HepG2 (cell line): ENCODE results near the gene HOXA9. TPM values are rescaled to one million over a fixed set of nuclear protein-coding genes. Genes with fewer than 3 reads are reported as not detected.

Source experiments
- ATAC-seq: fragments of 200-7000 bp; cut with Tn5 transposase; 3 replicates; pipeline ENCODE4 v1.9.1; 2020; ENCODE audit warnings: mild to moderate bottlenecking, moderate library complexity
- BruUV-seq: library from RNA; stranded (reverse); fragments of 400-500 nt; replicated peaks from 2 replicates; lab custom pipeline; 2021; lab: Mats Ljungman, UMichigan
- CTCF ChIA-PET: fragments of 300-600 bp; formaldehyde crosslinking; extraction: SDS; loops from one replicate; lab custom pipeline; 2021; ENCODE audit warnings: low total read pairs, inconsistent platforms, low intra/inter-chr PET ratio; lab: Yijun Ruan, JAX
- POLR2A ChIA-PET: fragments of 350-600 bp; sonication (Branson Sonifier 250); formaldehyde crosslinking; loops from one replicate; lab custom pipeline; 2020; ENCODE audit warnings: antibody characterized with exemption, inconsistent platforms; lab: Yijun Ruan, JAX
- DNase-seq: peaks from one replicate; pipeline ENCODE4 v3.0.0-alpha.2; 2015; ENCODE audit warnings: low spot score
- FAIRE-seq: peaks from 3 replicates; lab custom pipeline; 2011; peaks lifted over from hg19 to GRCh38; lab: Jason Lieb, UNC
- H2AFZ ChIP-seq: one replicate; pipeline ENCODE4 v1.6.1; 2011; ENCODE audit warnings: low read length, inconsistent platforms
- H3K27ac ChIP-seq: fragments of 300-600 bp; 3 replicates; pipeline ENCODE4 v1.8.0; 2011; ENCODE audit warnings: mixed run types, mild to moderate bottlenecking, mixed read lengths, low read length, inconsistent platforms; ENCODE audit not compliant: insufficient read depth; ENCODE audit errors: extremely low read length
- H3K27me3 ChIP-seq, 2 experiments: fragments of 200-600 bp in 1 of 2; 2 replicates in 1 of 2; 3 replicates in 1 of 2; pipeline versions ENCODE4 v1.6.0 to v1.8.0; 2011; ENCODE audit warnings: low read length in 2 of 2, mild to moderate bottlenecking in 2 of 2, moderate library complexity in 2 of 2, inconsistent platforms in 1 of 2; ENCODE audit not compliant: insufficient read depth in 2 of 2, control insufficient read depth in 1 of 2
- H3K36me3 ChIP-seq, 2 experiments: fragments of 200-600 bp in 1 of 2; replicated peaks in 1 of 2; 2 replicates in 1 of 2; 3 replicates in 1 of 2; pipeline versions ENCODE4 v1.5.1 to v1.8.0; 2011; ENCODE audit warnings: low read length in 2 of 2, inconsistent platforms in 1 of 2; ENCODE audit not compliant: insufficient read depth in 2 of 2, control insufficient read depth in 1 of 2
- H3K4me1 ChIP-seq: 2 replicates; pipeline ENCODE4 v1.5.1; 2012; ENCODE audit warnings: low read length, inconsistent platforms; ENCODE audit not compliant: insufficient read depth
- H3K4me2 ChIP-seq: 2 replicates; pipeline ENCODE4 v1.6.0; 2011; ENCODE audit warnings: low read depth, low read length, inconsistent platforms
- H3K4me3 ChIP-seq, 3 experiments: fragments of 200-600 bp in 1 of 3; sonication (generic), shearing (Covaris generic) in 1 of 3; replicated peaks in 1 of 3; 2 replicates each; pipeline ENCODE4 v1.5.1; 2011 to 2016; ENCODE audit warnings: low read length in 3 of 3, inconsistent platforms in 2 of 3, low read depth in 2 of 3, mild to moderate bottlenecking in 2 of 3, control low read depth in 1 of 3, mixed read lengths in 1 of 3; ENCODE audit not compliant: insufficient read depth in 1 of 3
- H3K79me2 ChIP-seq: one replicate; pipeline ENCODE4 v1.6.1; 2011; ENCODE audit warnings: low read length, inconsistent platforms; ENCODE audit not compliant: insufficient read depth
- H3K9ac ChIP-seq: 2 replicates; pipeline ENCODE4 v1.6.0; 2011; ENCODE audit warnings: mild to moderate bottlenecking, low read depth, low read length, inconsistent platforms; ENCODE audit not compliant: insufficient read depth
- H3K9me3 ChIP-seq: 2 replicates; pipeline ENCODE4 v1.5.1; 2012; ENCODE audit warnings: mild to moderate bottlenecking, low read length
- H4K20me1 ChIP-seq: 2 replicates; pipeline ENCODE4 v1.6.0; 2011; ENCODE audit warnings: inconsistent platforms, mild to moderate bottlenecking, low read length, moderate library complexity; ENCODE audit not compliant: insufficient read depth
- EP300 ChIP-seq, 3 experiments: sonication (generic) in 1 of 3; formaldehyde crosslinking in 1 of 3; IDR thresholded peaks; 2 replicates each; pipeline versions ENCODE4 v1.5.1 to v1.6.1; 2011 to 2020; ENCODE audit warnings: low read depth in 2 of 3, low read length in 2 of 3, borderline replicate concordance in 1 of 3, improper control_type of control experiment in 1 of 3, mild to moderate bottlenecking in 1 of 3, missing genetic modification reagents in 1 of 3, moderate library complexity in 1 of 3
- HNRNPUL1 ChIP-seq: fragments of 200-400 bp; formaldehyde crosslinking; IDR thresholded peaks from 2 replicates; pipeline ENCODE4 v1.6.1; 2017; ENCODE audit warnings: low read depth, mild to moderate bottlenecking, low read length, moderate library complexity
- NFATC3 ChIP-seq: sonication (generic); formaldehyde crosslinking; IDR thresholded peaks from 2 replicates; pipeline ENCODE4 v1.5.1; 2020; ENCODE audit warnings: mild to moderate bottlenecking, missing genetic modification reagents
- PCBP1 ChIP-seq: fragments of 200-400 bp; formaldehyde crosslinking; IDR thresholded peaks from 2 replicates; pipeline ENCODE4 v1.6.1; 2017; ENCODE audit warnings: mild to moderate bottlenecking, low read depth, low read length, borderline replicate concordance
- PHB2 ChIP-seq: fragments of 450-650 bp; IDR thresholded peaks from 2 replicates; pipeline ENCODE4 v1.6.1; 2018; ENCODE audit not compliant: partially characterized antibody
- PLRG1 ChIP-seq: fragments of 450-650 bp; conservative IDR thresholded peaks from 2 replicates; pipeline ENCODE4 v1.6.1; 2016
- TOE1 ChIP-seq: sonication (generic); formaldehyde crosslinking; IDR thresholded peaks from 2 replicates; pipeline ENCODE4 v1.4.0; 2020; ENCODE audit warnings: mild to moderate bottlenecking, missing genetic modification reagents
- ZNF263 ChIP-seq: sonication (generic); formaldehyde crosslinking; IDR thresholded peaks from 2 replicates; pipeline ENCODE4 v1.4.0; 2020; ENCODE audit warnings: missing genetic modification reagents
- ZNF350 ChIP-seq: sonication (generic); formaldehyde crosslinking; IDR thresholded peaks from 2 replicates; pipeline ENCODE4 v1.4.0; 2020; ENCODE audit warnings: mild to moderate bottlenecking, low read depth, missing genetic modification reagents, borderline replicate concordance
- ZNF546 ChIP-seq: sonication (generic); formaldehyde crosslinking; conservative IDR thresholded peaks from 2 replicates; pipeline ENCODE4 v1.8.1; 2023; ENCODE audit warnings: mild to moderate bottlenecking, missing genetic modification reagents
- ZNF75D ChIP-seq: sonication (generic); formaldehyde crosslinking; IDR thresholded peaks from 2 replicates; pipeline ENCODE4 v1.8.1; 2023; ENCODE audit warnings: missing genetic modification reagents, mild to moderate bottlenecking, borderline replicate concordance
- ZSCAN22 ChIP-seq: sonication (generic); formaldehyde crosslinking; IDR thresholded peaks from 2 replicates; pipeline ENCODE4 v1.4.0; 2020; ENCODE audit warnings: mild to moderate bottlenecking, missing genetic modification reagents
- WGBS: methylation state at CpG from one replicate; pipeline ENCODE4 v1.1.6; 2017; ENCODE audit warnings: low lambda C conversion rate; 5-methylcytosine and 5-hydroxymethylcytosine counted together
- in situ Hi-C: cut with HindIII; loops from 2 replicates; pipeline ENCODE4 v1.10.0; 2017; ENCODE audit warnings: low pct_unique_long_range_greater_than_20kb; ENCODE audit not compliant: extremely low pct_ligation_motif_present
- intact Hi-C: fragments of 100-400 bp; cut with micrococcal nuclease; formaldehyde crosslinking; loops from one replicate; pipeline ENCODE4 v1.10.0; 2022; ENCODE audit not compliant: unreplicated experiment
- polyA plus RNA-seq, 8 experiments: library from polyadenylated mRNA; depleted of rRNA in 3 of 8; stranded (reverse) in 7 of 8; unstranded in 1 of 8; fragments of >200 nt; fragmentation: Illumina TruSeq in 4 of 8; extraction: Trizol in 4 of 8; gene quantifications; 2 replicates each; pipeline versions ENCODE4 v1.2.1 to v1.2.3, GENCODE V29; 2011 to 2016; ENCODE audit warnings: low read depth in 4 of 8, missing spikeins in 1 of 8, mixed read lengths in 1 of 8; ENCODE audit not compliant: insufficient read depth in 1 of 8
- total RNA-seq, 5 experiments: library from RNA; depleted of rRNA; stranded (reverse); fragments of >200 nt; fragmentation: Illumina TruSeq; extraction: Trizol; gene quantifications; 2 replicates each; pipeline ENCODE4 v1.2.3, GENCODE V29; 2016; ENCODE audit warnings: low read depth in 1 of 5

The HOXA9 gene
- total and polyA plus RNA-seq, 2 of the 13 experiments (the other 11 are each of a cell fraction or from before 2014, with no cell fraction given): not detected

- no peak for ATAC-seq
- ChIA-PET CTCF (no interaction called here), POLR2A (interaction anchor here (0.9 to 5.8 kb wide), 6 partner anchors 8 to 29 kb away, joined by 3 to 118 read pairs (median 4); partner anchors contain the start of gene HOXA4)
- intact Hi-C loops: no loop called here
- Histone ChIP-seq H3K9ac (no peak overlapping the region), H3K9me3 (no peaks in the 10 kb centered on the region), H3K4me1 (peaks cover 48% of the 10 kb centered on the region), H3K27ac (no peak overlapping the region), H3K4me3 (0 out of 6 replicates have a peak overlapping the region, but pooled peaks of 1 of the 3 experiments have one; percentile 87), H4K20me1 (peaks cover 13% of the 10 kb centered on the region), H3K79me2 (peaks cover 57% of the 10 kb centered on the region), H3K36me3 (peaks cover 0 to 7% of the 10 kb centered on the region in 2 experiments; a peak in 2 of 5 replicates), H2AFZ (no peak overlapping the region), H3K4me2 (peak overlapping the region; percentile 87), H3K27me3 (no peaks in the 10 kb centered on the region; a peak in 1 of 5 replicates)
- FAIRE-seq: no peak
- TF ChIP-seq PCBP1 (no peak), ZNF263 (CRISPR knock-in tag) (peak; percentile 91)
- BruUV-seq: no TSS peak
- no peak for DNase-seq
- in situ Hi-C loops: no loop called here
- 82% methylated on average over 1 of the region's 1 CpG for WGBS
Measured at GRCh38 chr7:27119412-27119911, 45.9 kb downstream of the HOXA9 start.

- no TSS peak for BruUV-seq
- intact Hi-C loops (no loop called here), in situ Hi-C loops (no loop called here)
- Histone ChIP-seq H3K27me3 (no peaks in the 10 kb centered on the region; a peak in 1 of 5 replicates), H3K4me3 (no peak overlapping the region), H3K9me3 (no peaks in the 10 kb centered on the region), H3K4me2 (peak overlapping the region; percentile 39), H4K20me1 (peaks cover 13% of the 10 kb centered on the region), H3K4me1 (peaks cover 40% of the 10 kb centered on the region), H2AFZ (no peak overlapping the region), H3K9ac (no peak overlapping the region), H3K36me3 (peaks cover 0 to 6% of the 10 kb centered on the region in 2 experiments; a peak in 2 of 5 replicates), H3K27ac (no peak overlapping the region), H3K79me2 (peaks cover 57% of the 10 kb centered on the region)
- FAIRE-seq (no peak), ATAC-seq (no peak), DNase-seq (no peak)
- no peak for TF ChIP-seq NFATC3
- TF ChIP-seq ZNF546 (CRISPR knock-in tag): no peak
- TF ChIP-seq TOE1 (CRISPR knock-in tag): no peak
- TF ChIP-seq EP300 (IDR thresholded peaks at IDR 0.05; ENCODE audit: low read depth in 2 of 2, low read length in 2 of 2): no peak
- TF ChIP-seq EP300 (CRISPR knock-in tag; IDR thresholded peaks at IDR 0.05; ENCODE audit: borderline replicate concordance): no peak
- TF ChIP-seq ZNF75D: no peak
- TF ChIP-seq ZSCAN22 (CRISPR knock-in tag): no peak
- no peak for TF ChIP-seq HNRNPUL1
- TF ChIP-seq ZNF350 (CRISPR knock-in tag): no peak
- TF ChIP-seq PHB2: no peak
- no peak for TF ChIP-seq PLRG1
- CTCF ChIA-PET: no interaction called here
- WGBS: 95% methylated on average over 3 of the region's 3 CpGs
- POLR2A ChIA-PET: interaction anchor here (5.8 kb wide), 1 partner anchor 14 kb away, joined by 118 read pairs; the partner anchor contains the start of gene HOXA4
Measured at GRCh38 chr7:27118580-27118979, 46.8 kb downstream of the HOXA9 start.
